Ovary (tissue), 9 donors: ENCODE measurements around the gene GALNT17. TPM values are rescaled to one million over a fixed set of nuclear protein-coding genes. Genes with fewer than 3 reads are reported as not detected.

ENCODE experiments used
- DNase-seq, 5 donors: peaks; one replicate each; pipeline ENCODE4 v3.0.0-alpha.2; 2019 to 2020
- H3K27ac ChIP-seq, 2 donors: fragments of 200-600 bp; one replicate each; pipeline versions ENCODE4 v1.5.1 to v1.8.0; 2019 to 2022
- H3K27me3 ChIP-seq: fragments of 200-600 bp; one replicate; pipeline ENCODE4 v1.8.0; 2022
- H3K36me3 ChIP-seq: fragments of 200-600 bp; sonication (generic); one replicate; pipeline ENCODE4 v1.5.1; 2019
- H3K4me1 ChIP-seq: one replicate; pipeline ENCODE4 v1.8.1; 2013; ENCODE audit warnings: mild to moderate bottlenecking, moderate library complexity; ENCODE audit not compliant: insufficient read depth
- H3K4me3 ChIP-seq: fragments of 200-600 bp; sonication (generic); one replicate; pipeline ENCODE4 v1.5.1; 2017
- H3K9me3 ChIP-seq, 2 donors: fragments of 200-600 bp in 1 of 2; sonication (generic) in 1 of 2; one replicate each; pipeline versions ENCODE4 v1.5.1 to v1.8.1; 2013 to 2019; ENCODE audit warnings: mild to moderate bottlenecking in 1 of 2, moderate library complexity in 1 of 2
- CTCF ChIP-seq, 3 donors: fragments of 450-650 bp in 2 of 3; fragments of 200-600 bp in 1 of 3; IDR thresholded peaks; one replicate each; pipeline versions ENCODE4 v1.5.1 to v1.8.0; 2016 to 2022; ENCODE audit warnings: antibody characterized with exemption in 3 of 3, mild to moderate bottlenecking in 1 of 3
- EP300 ChIP-seq: sonication (generic); formaldehyde crosslinking; IDR thresholded peaks from one replicate; pipeline ENCODE4 v1.6.1; 2017; ENCODE audit warnings: antibody characterized with exemption
- POLR2A ChIP-seq: fragments of 450-650 bp; IDR thresholded peaks from one replicate; pipeline ENCODE4 v1.6.1; 2017; ENCODE audit warnings: antibody characterized with exemption, mild to moderate bottlenecking, moderate library complexity
- WGBS, 3 donors: extraction: QIAGEN DNeasy Blood & Tissue Kit in 1 of 3; methylation state at CpG; one replicate each; pipeline versions ENCODE4 v1.1.5 to v1.1.7; 2013 to 2017; 5-methylcytosine and 5-hydroxymethylcytosine counted together
- intact Hi-C, 4 donors: fragments of 100-400 bp; cut with DNase I; formaldehyde crosslinking; loops; one replicate each; pipeline versions ENCODE4 v1.11.0 to v1.15.1; 2022 to 2023
- polyA plus RNA-seq, 2 donors: library from polyadenylated mRNA; stranded (reverse); fragments of 200-250 nt in 1 of 2; fragments of 350-450 nt in 1 of 2; fragmentation: Illumina TruSeq in 1 of 2; extraction: RNeasy Lipid Tissue Mini Kit (QIAGEN cat#74804) in 1 of 2; gene quantifications; one replicate each; pipeline ENCODE4 v1.2.3, GENCODE V29; 2013 to 2014
- total RNA-seq, 7 donors: library from RNA; depleted of rRNA in 2 of 7; stranded (reverse); fragments of >200 nt in 2 of 7; fragmentation: NEBNext Ultra II Directional in 3 of 7; extraction: Animal tissue kit (Norgen Biotek cat#: 25700) in 3 of 7; gene quantifications; one replicate each; pipeline versions ENCODE4 v1.1.0 to v1.2.4, GENCODE V29; 2016 to 2023
- donor health status: DM: no; HTN: no; CAD: no; lungs with moderate emphysema.
- donor health status: DM: no; HTN: no; CAD: no.
- donor health status: Bipolar disorder and iron deficiency.
- donor health status: DM: yes; HTN: yes; CAD: no.
- donor health status: DM: no; HTN: no; CAD: no.
- donor health status: DM: yes; HTN: yes; CAD: no.

Gene GALNT17
- total and polyA plus RNA-seq, 9 donors, result 13.4 to 90.1 (median 57.1) TPM

GRCh38 chr7:71659622-71660021, 527.7 kb downstream of the GALNT17 start:
- no peaks in the 10 kb centered on the region for H3K27me3 ChIP-seq
- TF ChIP-seq EP300 (no peak), POLR2A (no peak), CTCF (IDR thresholded peaks at IDR 0.05) (no peak)
- H3K36me3 ChIP-seq, result no peaks in the 10 kb centered on the region
- DNase-seq, result no peak
- no peaks in the 10 kb centered on the region for H3K9me3 ChIP-seq
- H3K27ac ChIP-seq, result no peak overlapping the region
- H3K4me1 ChIP-seq, result no peaks in the 10 kb centered on the region
- WGBS, 3 donors, result 87 to 97% (median 92%) methylated on average over 2 of the region's 2 CpGs
- H3K4me3 ChIP-seq, result no peak overlapping the region
- intact Hi-C loops, result no loop called here

- H3K27me3 ChIP-seq, result no peaks in the 10 kb centered on the region
- no peak for DNase-seq
- 94 to 100% (median 96%) methylated on average over 1 of the region's 1 CpG for WGBS, 3 donors
- no peak overlapping the region for H3K4me3 ChIP-seq
- no peaks in the 10 kb centered on the region for H3K36me3 ChIP-seq
- H3K27ac ChIP-seq, result no peak overlapping the region
- intact Hi-C loops, result no loop called here
- H3K4me1 ChIP-seq, result no peaks in the 10 kb centered on the region
- no peaks in the 10 kb centered on the region for H3K9me3 ChIP-seq
- TF ChIP-seq POLR2A (no peak), CTCF (IDR thresholded peaks at IDR 0.05) (no peak), EP300 (no peak)
Measured at GRCh38 chr7:71661671-71662224, 529.8 kb downstream of the GALNT17 start.

GRCh38 chr7:71665716-71666115, 533.8 kb downstream of the GALNT17 start:
- no peaks in the 10 kb centered on the region for H3K36me3 ChIP-seq
- TF ChIP-seq EP300 (no peak), CTCF (IDR thresholded peaks at IDR 0.05) (no peak), POLR2A (no peak)
- H3K27ac ChIP-seq, result no peak overlapping the region
- no peaks in the 10 kb centered on the region for H3K27me3 ChIP-seq
- H3K4me3 ChIP-seq, result no peak overlapping the region
- WGBS, 3 donors, result 86 to 95% (median 89%) methylated on average over 3 of the region's 3 CpGs
- DNase-seq, result no peak
- intact Hi-C loops, result no loop called here
- no peaks in the 10 kb centered on the region for H3K4me1 ChIP-seq
- no peaks in the 10 kb centered on the region for H3K9me3 ChIP-seq

- no peak for TF ChIP-seq EP300
- no peak for TF ChIP-seq POLR2A
- TF ChIP-seq CTCF (IDR thresholded peaks at IDR 0.05), result no peak
- H3K27me3 ChIP-seq, result no peaks in the 10 kb centered on the region
- DNase-seq, result no peak
- no peak overlapping the region for H3K27ac ChIP-seq
- peaks cover 1% of the 10 kb centered on the region for H3K4me1 ChIP-seq
- intact Hi-C loops, result no loop called here
- no peak overlapping the region for H3K4me3 ChIP-seq
- no peaks in the 10 kb centered on the region for H3K9me3 ChIP-seq
- WGBS, 3 donors, result 94 to 99% (median 95%) methylated on average over 1 of the region's 1 CpG
- no peaks in the 10 kb centered on the region for H3K36me3 ChIP-seq
Measured at GRCh38 chr7:71668572-71668971, 536.6 kb downstream of the GALNT17 start.
